ENCODE data around the gene TMEM94.

DNA sequence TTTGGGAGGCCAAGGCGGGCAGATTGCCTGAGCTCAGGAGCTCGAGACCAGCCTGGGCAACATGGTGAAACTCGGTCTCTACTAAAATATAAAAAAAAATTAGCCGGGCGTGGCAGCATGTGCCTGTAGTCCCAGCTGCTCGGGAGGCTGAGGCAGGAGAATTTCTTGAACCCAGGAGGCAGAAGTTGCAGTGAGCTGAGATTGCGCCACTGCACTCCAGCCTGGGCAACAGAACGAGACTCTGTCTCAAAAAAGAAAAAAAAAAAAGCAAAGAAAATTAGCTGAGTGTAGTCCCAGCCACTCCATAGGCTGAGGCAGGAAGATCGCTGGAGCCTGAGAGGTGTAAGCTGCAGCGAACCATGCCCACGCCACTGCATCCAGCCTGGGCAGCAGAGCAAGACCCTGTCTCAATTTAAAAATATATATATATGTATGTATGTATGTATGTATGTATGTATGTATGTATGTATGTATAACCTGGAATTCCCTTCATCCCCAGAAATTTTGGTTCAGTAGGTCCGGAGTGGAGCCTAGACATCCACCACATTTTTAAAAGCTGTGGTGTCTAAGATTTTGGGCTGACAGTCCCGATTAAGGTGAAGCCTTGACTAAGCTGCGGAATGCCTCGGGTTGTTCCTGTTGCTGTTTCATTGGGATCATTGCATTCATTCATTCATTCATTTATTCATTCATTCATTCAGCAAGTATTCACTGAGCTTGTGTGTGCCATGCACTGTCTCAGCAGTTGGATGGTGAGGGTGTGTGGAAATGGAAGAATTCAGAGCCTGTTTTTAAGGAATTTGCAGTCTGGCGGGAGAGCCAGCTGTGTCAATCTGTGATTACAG lies 25.9 kb downstream of the TMEM94 start:
- TF ChIP-seq POLR2A (IDR thresholded peaks at IDR 0.05; ENCODE audit: low read depth, low read length): no peak
- TF ChIP-seq TAF1 (IDR thresholded peaks at IDR 0.05; ENCODE audit: low read depth, low read length): no peak
- TF ChIP-seq SPI1 (IDR thresholded peaks at IDR 0.05; ENCODE audit: low read depth, low read length): no peak
- TF ChIP-seq POLR2AphosphoS5 (IDR thresholded peaks at IDR 0.05; ENCODE audit: low read depth, low read length): no peak

Data from GM12891 (cell line).